Brain microvascular endothelial cell (primary cell): ENCODE results near the gene LDLRAP1.

Experiments used
- DNase-seq: peaks from one replicate; pipeline ENCODE4 v3.0.0-alpha.2; 2020
- H3K27ac ChIP-seq: fragments of 250-450 bp; sonication (Bioruptor Pico); 2 replicates; pipeline ENCODE4 v1.5.1; 2020; ENCODE audit warnings: mild to moderate bottlenecking, moderate library complexity
- H3K27me3 ChIP-seq: fragments of 250-450 bp; sonication (Bioruptor Pico); replicated peaks from 2 replicates; pipeline ENCODE4 v1.5.1; 2020; ENCODE audit warnings: mild to moderate bottlenecking
- H3K36me3 ChIP-seq: fragments of 250-450 bp; sonication (Bioruptor Pico); replicated peaks from 2 replicates; pipeline ENCODE4 v1.5.1; 2020; ENCODE audit warnings: mild to moderate bottlenecking
- H3K4me3 ChIP-seq: 2 replicates; pipeline ENCODE4 v1.5.1; 2011; ENCODE audit warnings: low read depth, mild to moderate bottlenecking, control low read depth, low read length, moderate library complexity
- in situ Hi-C: cut with HindIII; loops from 2 replicates; pipeline ENCODE4 v1.10.0; 2017; ENCODE audit warnings: low sequenced_read_pairs, low pct_ligation_motif_present
- TF ChIP-seq, protein P1 (sequence below): IDR thresholded peaks from 2 replicates; pipeline ENCODE4 v1.5.1; 2011; ENCODE audit warnings: low read depth, mild to moderate bottlenecking, moderate library complexity, low read length, control low read depth, inconsistent platforms; ENCODE audit errors: missing control alignments

Gene LDLRAP1

DNA sequence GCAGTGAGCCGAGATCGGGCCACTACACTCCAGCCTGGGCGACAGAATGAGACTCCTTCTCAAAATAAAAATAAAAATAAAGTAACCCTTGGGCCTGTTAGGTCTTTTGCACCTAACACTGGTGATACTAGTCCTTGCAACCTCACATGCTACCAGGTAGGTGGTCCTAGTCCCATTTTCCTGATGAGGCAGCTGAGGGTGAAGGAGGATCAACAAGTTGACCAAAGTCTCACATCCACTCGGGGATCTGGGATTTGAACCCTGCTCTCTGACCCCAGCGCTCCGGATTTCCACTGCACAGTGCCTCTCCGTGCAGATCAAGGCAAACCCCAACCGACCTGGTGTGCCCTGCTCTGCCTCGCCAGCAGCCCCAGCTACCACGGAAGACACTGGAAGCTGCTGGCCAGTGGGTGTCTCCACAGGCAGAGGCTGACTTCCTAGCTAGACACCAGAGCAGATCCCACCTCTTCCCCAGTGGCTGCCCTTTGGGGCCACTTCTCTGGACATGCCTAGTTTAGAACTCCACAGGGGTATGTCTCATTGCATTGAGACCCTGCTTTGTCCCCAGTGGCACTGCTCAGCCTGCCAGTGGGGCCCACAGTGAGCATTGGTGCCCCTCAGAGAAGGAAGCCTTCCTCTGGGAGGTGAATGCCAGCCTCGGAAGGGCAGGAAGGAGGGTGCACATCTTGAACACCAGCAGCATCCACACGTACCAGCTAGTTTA, 27.6 kb downstream of the LDLRAP1 start:
- no peaks in the 10 kb centered on the region for H3K27me3 ChIP-seq
- TF ChIP-seq, protein P1, sequence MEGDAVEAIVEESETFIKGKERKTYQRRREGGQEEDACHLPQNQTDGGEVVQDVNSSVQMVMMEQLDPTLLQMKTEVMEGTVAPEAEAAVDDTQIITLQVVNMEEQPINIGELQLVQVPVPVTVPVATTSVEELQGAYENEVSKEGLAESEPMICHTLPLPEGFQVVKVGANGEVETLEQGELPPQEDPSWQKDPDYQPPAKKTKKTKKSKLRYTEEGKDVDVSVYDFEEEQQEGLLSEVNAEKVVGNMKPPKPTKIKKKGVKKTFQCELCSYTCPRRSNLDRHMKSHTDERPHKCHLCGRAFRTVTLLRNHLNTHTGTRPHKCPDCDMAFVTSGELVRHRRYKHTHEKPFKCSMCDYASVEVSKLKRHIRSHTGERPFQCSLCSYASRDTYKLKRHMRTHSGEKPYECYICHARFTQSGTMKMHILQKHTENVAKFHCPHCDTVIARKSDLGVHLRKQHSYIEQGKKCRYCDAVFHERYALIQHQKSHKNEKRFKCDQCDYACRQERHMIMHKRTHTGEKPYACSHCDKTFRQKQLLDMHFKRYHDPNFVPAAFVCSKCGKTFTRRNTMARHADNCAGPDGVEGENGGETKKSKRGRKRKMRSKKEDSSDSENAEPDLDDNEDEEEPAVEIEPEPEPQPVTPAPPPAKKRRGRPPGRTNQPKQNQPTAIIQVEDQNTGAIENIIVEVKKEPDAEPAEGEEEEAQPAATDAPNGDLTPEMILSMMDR = no peak
- in situ Hi-C loops = no loop called here
- DNase-seq = no peak
- no peak overlapping the region for H3K27ac ChIP-seq
- no peaks in the 10 kb centered on the region for H3K36me3 ChIP-seq
- H3K4me3 ChIP-seq = no peak overlapping the region

- Histone ChIP-seq H3K27ac (no peak overlapping the region), H3K36me3 (no peaks in the 10 kb centered on the region), H3K27me3 (no peaks in the 10 kb centered on the region), H3K4me3 (no peak overlapping the region)
- in situ Hi-C loops = no loop called here
- TF ChIP-seq, protein P1 = no peak
- DNase-seq = no peak
These were observed 28.1 kb downstream of the LDLRAP1 start for GRCh38 chr1:25571522-25571970.

GRCh38 chr1:25572107-25572506, 28.7 kb downstream of the LDLRAP1 start:
- DNase-seq = no peak
- no peak overlapping the region for H3K27ac ChIP-seq
- H3K36me3 ChIP-seq = no peaks in the 10 kb centered on the region
- no peak overlapping the region for H3K4me3 ChIP-seq
- no peaks in the 10 kb centered on the region for H3K27me3 ChIP-seq
- TF ChIP-seq, protein P1 = no peak
- in situ Hi-C loops = no loop called here

DNA sequence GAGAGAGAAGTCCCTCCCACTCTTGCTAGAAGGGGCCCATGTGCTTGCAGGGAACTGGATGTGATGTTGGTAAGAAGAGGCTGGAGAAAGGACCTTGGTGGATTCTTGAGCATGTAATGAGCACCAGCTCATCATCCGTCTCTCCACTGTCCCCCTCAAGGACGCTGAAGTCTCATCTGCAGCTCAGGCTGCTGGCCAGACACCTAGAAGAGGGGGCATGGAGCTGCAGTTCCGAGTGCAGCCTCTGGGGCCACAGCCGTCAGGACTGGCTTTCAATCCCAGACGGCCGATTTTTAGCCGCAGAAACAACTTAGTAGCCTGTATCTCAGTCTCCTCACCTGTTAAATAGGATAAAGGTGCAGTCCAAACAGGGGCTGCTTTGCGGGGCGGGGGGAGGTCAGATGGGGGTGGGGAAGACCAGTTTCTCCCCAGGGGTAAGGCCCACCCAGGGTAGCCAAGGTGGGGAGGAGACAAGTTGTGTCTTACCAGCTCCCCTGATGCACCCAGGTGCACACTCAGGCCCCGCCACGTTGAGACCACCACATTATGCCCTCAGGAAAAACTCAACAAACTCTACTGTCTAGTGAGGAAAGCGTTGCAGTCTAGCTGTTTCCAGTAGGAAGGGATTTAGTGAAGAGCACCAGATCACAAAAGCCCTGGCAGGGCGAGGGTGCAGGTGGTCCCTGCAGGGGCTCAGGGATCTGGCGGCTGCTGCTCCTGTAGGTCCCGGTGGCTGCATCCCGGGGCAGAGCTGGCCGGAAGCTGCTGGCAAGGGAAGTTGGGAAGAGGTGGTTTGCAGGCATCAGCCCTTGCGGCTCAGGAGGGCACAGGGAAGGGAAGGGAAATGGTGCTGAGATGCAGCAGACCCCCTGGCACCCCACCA, 29.5 kb downstream of the LDLRAP1 start:
- H3K27ac ChIP-seq = no peak overlapping the region
- H3K27me3 ChIP-seq = no peaks in the 10 kb centered on the region
- DNase-seq = peak; percentile 53
- H3K36me3 ChIP-seq = no peaks in the 10 kb centered on the region
- H3K4me3 ChIP-seq = no peak overlapping the region
- TF ChIP-seq, protein P1 = peak; percentile 88
- in situ Hi-C loops = no loop called here

- no peak overlapping the region for H3K27ac ChIP-seq
- no peaks in the 10 kb centered on the region for H3K27me3 ChIP-seq
- no peak overlapping the region for H3K4me3 ChIP-seq
- no peak for DNase-seq
- no peaks in the 10 kb centered on the region for H3K36me3 ChIP-seq
- TF ChIP-seq, protein P1 = no peak
- in situ Hi-C loops = no loop called here
These were observed 30.2 kb downstream of the LDLRAP1 start for GRCh38 chr1:25573591-25573930.
